ENCODE data around the gene SPIN3. TPM values are rescaled to one million over a fixed set of nuclear protein-coding genes. Genes with fewer than 3 reads are reported as not detected.
A peak's percentile ranks its signal among the peaks of the same experiment; 100 is the strongest.
"Not testable (repeated sequence)": the region's sequence is repeated elsewhere in the genome, so short reads cannot be mapped to it uniquely, and the experiment has no call there.

SPIN3 gene
- 7.1 and 10.1 TPM in 2 replicates for total RNA-seq

- no peak for TF ChIP-seq CTCF (IDR thresholded peaks at IDR 0.05; ENCODE audit: insufficient read depth, low read length, severe bottlenecking)
- peak within 1 kb of the TSS; percentile 60 for H3K4me3 ChIP-seq (ENCODE audit: low read depth, low read length)
- H3K36me3 ChIP-seq (ENCODE audit: control insufficient read depth, insufficient read depth, low read length) = no peaks in the 10 kb centered on the region
- H3K27me3 ChIP-seq (ENCODE audit: control insufficient read depth, insufficient read depth, low read length) = no peaks in the 10 kb centered on the region
- FAIRE-seq = no peak
- peak; percentile 55 for DNase-seq (ENCODE audit: low read depth)
Measured at GRCh38 chrX:56995271-56995994, at the start of gene SPIN3. Gene SPIN3 (minus strand): TSS chrX:56995541. CDS start chrX:56994947, 594 bp downstream.

GRCh38 chrX:57044245-57044644 is 48.9 kb upstream of the SPIN3 start:
- Histone ChIP-seq H3K36me3 (ENCODE audit: control insufficient read depth, insufficient read depth, low read length) (no peaks in the 10 kb centered on the region), H3K4me3 (ENCODE audit: low read depth, low read length) (no peak overlapping the region), H3K27me3 (ENCODE audit: control insufficient read depth, insufficient read depth, low read length) (no peaks in the 10 kb centered on the region)
- no peak for FAIRE-seq
- DNase-seq (ENCODE audit: low read depth) = peak; percentile 28
- TF ChIP-seq CTCF (IDR thresholded peaks at IDR 0.05; ENCODE audit: insufficient read depth, low read length, severe bottlenecking) = no peak

- not testable (repeated sequence) for DNase-seq (ENCODE audit: low read depth); FAIRE-seq; H3K4me3 ChIP-seq (ENCODE audit: low read depth, low read length)
Measured at GRCh38 chrX:57037265-57037664, 41.9 kb upstream of the SPIN3 start.

GRCh38 chrX:56994375-56995270 is 718 bp downstream of the SPIN3 start:
- no peak for TF ChIP-seq CTCF (IDR thresholded peaks at IDR 0.05; ENCODE audit: insufficient read depth, low read length, severe bottlenecking)
- H3K4me3 ChIP-seq (ENCODE audit: low read depth, low read length) = peak overlapping the region; percentile 60
- no peaks in the 10 kb centered on the region for H3K27me3 ChIP-seq (ENCODE audit: control insufficient read depth, insufficient read depth, low read length)
- DNase-seq (ENCODE audit: low read depth) (no peak), FAIRE-seq (no peak)
- no peaks in the 10 kb centered on the region for H3K36me3 ChIP-seq (ENCODE audit: control insufficient read depth, insufficient read depth, low read length)

More at GRCh38 chrX:57037265-57037664, 41.9 kb upstream of the SPIN3 start:
- H3K27me3 ChIP-seq (ENCODE audit: control insufficient read depth, insufficient read depth, low read length); H3K36me3 ChIP-seq (ENCODE audit: control insufficient read depth, insufficient read depth, low read length): not testable (repeated sequence)

- TF ChIP-seq CTCF (IDR thresholded peaks at IDR 0.05; ENCODE audit: insufficient read depth, low read length, severe bottlenecking) = no peak
- DNase-seq (ENCODE audit: low read depth) = no peak
- Histone ChIP-seq H3K27me3 (ENCODE audit: control insufficient read depth, insufficient read depth, low read length) (no peaks in the 10 kb centered on the region), H3K4me3 (ENCODE audit: low read depth, low read length) (no peak overlapping the region), H3K36me3 (ENCODE audit: control insufficient read depth, insufficient read depth, low read length) (no peaks in the 10 kb centered on the region)
- FAIRE-seq = no peak
Measured at GRCh38 chrX:56987741-56988140, 7.6 kb downstream of the SPIN3 start.

GRCh38 chrX:56986138-56986537 is 9.2 kb downstream of the SPIN3 start:
- no peaks in the 10 kb centered on the region for H3K36me3 ChIP-seq (ENCODE audit: control insufficient read depth, insufficient read depth, low read length)
- no peak overlapping the region for H3K4me3 ChIP-seq (ENCODE audit: low read depth, low read length)
- FAIRE-seq = no peak
- no peak for TF ChIP-seq CTCF (IDR thresholded peaks at IDR 0.05; ENCODE audit: insufficient read depth, low read length, severe bottlenecking)
- H3K27me3 ChIP-seq (ENCODE audit: control insufficient read depth, insufficient read depth, low read length) = no peaks in the 10 kb centered on the region
- peak; percentile 68 for DNase-seq (ENCODE audit: low read depth)

Data from bronchial epithelial cell (primary cell).